H1 (cell line): Measurements from ENCODE around the gene MT2A. TPM values are rescaled to one million over a fixed set of nuclear protein-coding genes. Genes with fewer than 3 reads are reported as not detected.
A peak's percentile ranks its signal among the peaks of the same experiment; 100 is the strongest.

Experiments used
- CTCF ChIA-PET: fragments of 300-600 bp; sonication (Branson Sonifier 250); formaldehyde crosslinking; loops from one replicate; lab custom pipeline; 2021; ENCODE audit not compliant: partially characterized antibody; lab: Charles Lee
- POLR2A ChIA-PET: fragments of 300-600 bp; sonication (Branson Sonifier 250); formaldehyde crosslinking; loops from one replicate; lab custom pipeline; 2021; ENCODE audit warnings: inconsistent platforms; ENCODE audit not compliant: partially characterized antibody; lab: Charles Lee
- DNase-seq, 2 experiments: peaks; one replicate each; pipeline versions ENCODE4 v3.0.0 to v3.0.0-alpha.2; 2010 to 2022; ENCODE audit warnings: low spot score in 2 of 2, low read depth in 1 of 2, mixed read lengths in 1 of 2
- FAIRE-seq: peaks from 2 replicates; lab custom pipeline; 2011; peaks lifted over from hg19 to GRCh38; lab: Jason Lieb, UNC
- H2AFZ ChIP-seq: 2 replicates; pipeline ENCODE4 v1.8.1; 2012; ENCODE audit warnings: low read length, inconsistent platforms
- H2AK5ac ChIP-seq: 2 replicates; pipeline ENCODE4 v1.6.1; 2013; ENCODE audit warnings: low read depth, low read length
- H2BK120ac ChIP-seq: replicated peaks from 2 replicates; pipeline ENCODE3; 2013; ENCODE audit warnings: low read depth, low read length, inconsistent platforms
- H2BK12ac ChIP-seq: 2 replicates; pipeline ENCODE4 v1.6.1; 2013; ENCODE audit warnings: low read depth, low read length
- H2BK15ac ChIP-seq: 2 replicates; pipeline ENCODE4 v1.6.1; 2013; ENCODE audit warnings: low read length
- H2BK20ac ChIP-seq: 2 replicates; pipeline ENCODE4 v1.6.1; 2013; ENCODE audit warnings: low read length
- H2BK5ac ChIP-seq: 2 replicates; pipeline ENCODE4 v1.6.1; 2013; ENCODE audit warnings: low read depth, low read length
- H3K14ac ChIP-seq: 2 replicates; pipeline ENCODE4 v1.6.1; 2013; ENCODE audit warnings: inconsistent platforms; ENCODE audit not compliant: insufficient read length
- H3K18ac ChIP-seq: 2 replicates; pipeline ENCODE4 v1.6.1; 2013; ENCODE audit warnings: low read length; ENCODE audit errors: extremely low read depth
- H3K23ac ChIP-seq: 2 replicates; pipeline ENCODE4 v1.6.1; 2013; ENCODE audit warnings: inconsistent platforms; ENCODE audit not compliant: insufficient read length
- H3K23me2 ChIP-seq: 2 replicates; pipeline ENCODE4 v1.6.1; 2013; ENCODE audit warnings: low read depth, low read length
- H3K27ac ChIP-seq: 2 replicates; pipeline ENCODE4 v1.6.1; 2011; ENCODE audit warnings: low read depth, low read length, inconsistent platforms
- H3K27me3 ChIP-seq, 4 experiments: replicated peaks in 1 of 4; 1 replicate in 1 of 4; 2 replicates in 3 of 4; pipeline versions ENCODE4 v1.6.1 to v1.8.1; 2011 to 2013; ENCODE audit warnings: low read length in 3 of 4, mild to moderate bottlenecking in 3 of 4, inconsistent platforms in 2 of 4, mixed read lengths in 2 of 4, moderate library complexity in 1 of 4; ENCODE audit not compliant: control insufficient read depth in 3 of 4, insufficient read depth in 3 of 4; ENCODE audit errors: extremely low read depth in 1 of 4
- H3K36me3 ChIP-seq, 4 experiments: 2 replicates each; pipeline versions ENCODE4 v1.6.1 to v1.8.1; 2011 to 2013; ENCODE audit warnings: mild to moderate bottlenecking in 4 of 4, low read length in 3 of 4, moderate library complexity in 2 of 4, control low read depth in 1 of 4, inconsistent platforms in 1 of 4; ENCODE audit not compliant: insufficient read depth in 4 of 4, control insufficient read depth in 2 of 4
- H3K4ac ChIP-seq: replicated peaks from 2 replicates; pipeline ENCODE3; 2013; ENCODE audit warnings: low read length, low read depth, mixed read lengths, inconsistent platforms; ENCODE audit not compliant: insufficient read length
- H3K4me1 ChIP-seq, 4 experiments: replicated peaks in 1 of 4; 1 replicate in 1 of 4; 2 replicates in 3 of 4; pipeline versions ENCODE4 v1.6.1 to v1.8.1; 2011 to 2013; ENCODE audit warnings: low read length in 3 of 4, inconsistent platforms in 2 of 4, mixed read lengths in 1 of 4; ENCODE audit not compliant: insufficient read depth in 4 of 4, control insufficient read depth in 3 of 4
- H3K4me2 ChIP-seq, 2 experiments: 2 replicates each; pipeline versions ENCODE4 v1.6.1 to v1.8.1; 2011 to 2013; ENCODE audit warnings: low read depth in 2 of 2, low read length in 2 of 2, control low read depth in 1 of 2, inconsistent platforms in 1 of 2, mild to moderate bottlenecking in 1 of 2; ENCODE audit not compliant: insufficient read depth in 1 of 2
- H3K4me3 ChIP-seq, 4 experiments: fragments of 200-600, 300-600 bp in 1 of 4; sonication (generic), shearing (Covaris generic), sonication (Bioruptor Twin) in 1 of 4; 2 replicates each; pipeline versions ENCODE4 v1.5.1 to v1.8.1; 2011 to 2016; ENCODE audit warnings: low read length in 4 of 4, low read depth in 3 of 4, control low read depth in 2 of 4, inconsistent platforms in 2 of 4, mild to moderate bottlenecking in 2 of 4, mixed read lengths in 1 of 4, moderate library complexity in 1 of 4; ENCODE audit not compliant: insufficient read depth in 2 of 4; ENCODE audit errors: extremely low read depth in 1 of 4
- H3K56ac ChIP-seq: replicated peaks from 2 replicates; pipeline ENCODE3; 2013; ENCODE audit warnings: low read depth, mild to moderate bottlenecking, mixed read lengths, low read length, inconsistent platforms; ENCODE audit not compliant: insufficient read length
- H3K79me1 ChIP-seq: 2 replicates; pipeline ENCODE4 v1.6.1; 2013; ENCODE audit warnings: low read depth, low read length, control low read depth
- H3K79me2 ChIP-seq, 2 experiments: 2 replicates each; pipeline versions ENCODE4 v1.6.1 to v1.8.1; 2012 to 2013; ENCODE audit warnings: low read length in 2 of 2, mild to moderate bottlenecking in 2 of 2, inconsistent platforms in 1 of 2; ENCODE audit not compliant: insufficient read depth in 2 of 2, control insufficient read depth in 1 of 2
- H3K9ac ChIP-seq, 4 experiments: replicated peaks in 1 of 4; 1 replicate in 1 of 4; 2 replicates in 3 of 4; pipeline versions ENCODE4 v1.6.1 to v1.8.1; 2011 to 2013; ENCODE audit warnings: low read depth in 3 of 4, low read length in 3 of 4, control low read depth in 2 of 4, mild to moderate bottlenecking in 2 of 4, moderate library complexity in 2 of 4, inconsistent platforms in 1 of 4; ENCODE audit errors: extremely low read depth in 1 of 4
- H3K9me3 ChIP-seq, 2 experiments: 2 replicates each; pipeline versions ENCODE4 v1.6.1 to v1.8.1; 2012 to 2013; ENCODE audit warnings: mild to moderate bottlenecking in 2 of 2, moderate library complexity in 2 of 2, control low read depth in 1 of 2, inconsistent platforms in 1 of 2, low read depth in 1 of 2, low read length in 1 of 2, mixed read lengths in 1 of 2; ENCODE audit not compliant: insufficient read depth in 2 of 2
- H4K20me1 ChIP-seq, 2 experiments: replicated peaks in 1 of 2; 2 replicates each; pipeline versions ENCODE3 to v1.8.1; 2011 to 2013; ENCODE audit warnings: inconsistent platforms in 2 of 2, low read length in 2 of 2, mild to moderate bottlenecking in 1 of 2; ENCODE audit not compliant: insufficient read depth in 2 of 2, control insufficient read depth in 1 of 2
- H4K5ac ChIP-seq: 2 replicates; pipeline ENCODE4 v1.6.1; 2013; ENCODE audit warnings: low read length, low read depth, mixed read lengths, inconsistent platforms; ENCODE audit not compliant: insufficient read length
- H4K8ac ChIP-seq: 2 replicates; pipeline ENCODE4 v1.8.0; 2013; ENCODE audit warnings: mild to moderate bottlenecking, moderate library complexity, low read length, inconsistent platforms; ENCODE audit not compliant: insufficient read depth; ENCODE audit errors: extremely low read depth
- H4K91ac ChIP-seq: replicated peaks from 2 replicates; pipeline ENCODE3; 2013; ENCODE audit warnings: low read length, mixed read lengths, inconsistent platforms; ENCODE audit not compliant: insufficient read length
- E2F6 ChIP-seq: IDR thresholded peaks from 2 replicates; pipeline ENCODE4 v1.6.1; 2012; ENCODE audit warnings: inconsistent platforms
- GABPA ChIP-seq: IDR thresholded peaks from 2 replicates; pipeline ENCODE4 v1.6.1; 2011; ENCODE audit warnings: mild to moderate bottlenecking, low read length, moderate library complexity, borderline replicate concordance; ENCODE audit not compliant: insufficient read depth
- HDAC6 ChIP-seq: IDR thresholded peaks from one replicate; pipeline ENCODE4 v1.7.1; 2012; ENCODE audit warnings: low read depth, mild to moderate bottlenecking, inconsistent platforms, low read length, moderate library complexity
- WGBS, 2 experiments: shearing (Covaris generic) in 1 of 2; methylation state at CpG; one replicate each; pipeline versions ENCODE4 v1.1.6 to v1.1.7; 2013 to 2015; ENCODE audit warnings: low lambda C conversion rate in 2 of 2, mixed read lengths in 2 of 2, inconsistent platforms in 1 of 2, low coverage in 1 of 2, missing lambda C conversion rate in 1 of 2; ENCODE audit not compliant: insufficient replicate concordance in 2 of 2, insufficient coverage in 1 of 2, insufficient read length in 1 of 2; ENCODE audit errors: extremely low coverage in 1 of 2, missing lambda C conversion rate in 1 of 2; 5-methylcytosine and 5-hydroxymethylcytosine counted together
- polyA plus RNA-seq, 7 experiments: library from polyadenylated mRNA; depleted of rRNA in 3 of 7; stranded (reverse) in 5 of 7; unstranded in 2 of 7; fragments of >200 nt in 5 of 7; fragments of 200-250 nt in 2 of 7; gene quantifications; 1 replicate in 5 of 7; 2 replicates in 1 of 7; 4 replicates in 1 of 7; pipeline versions ENCODE4 v1.2.1 to v1.2.3, GENCODE V29; 2011 to 2013; ENCODE audit warnings: missing spikeins in 2 of 7, mixed read lengths in 2 of 7
- total RNA-seq: library from RNA; stranded (reverse); fragmentation: NEBNext Ultra II Directional; extraction: Animal tissue kit (Norgen Biotek cat#: 25700); gene quantifications from 2 replicates; pipeline ENCODE4 v1.2.1, GENCODE V29; 2021

The MT2A gene
- total and polyA plus RNA-seq, 2 of the 8 experiments (the other 6 are each of a cell fraction or from before 2014, with no cell fraction given) = 9.5 to 30.1 TPM

- no peak overlapping the region for H2BK5ac ChIP-seq
- FAIRE-seq (no peak), DNase-seq (no peak)
- H4K5ac ChIP-seq = no peak overlapping the region
- no peak overlapping the region for H3K56ac ChIP-seq
- POLR2A ChIA-PET = interaction anchor here (1.3 to 8.0 kb wide), 3 partner anchors 14 to 66 kb away, joined by 4 to 66 read pairs (median 5); partner anchors contain the start of gene MT1E
- H2BK120ac ChIP-seq = no peak overlapping the region
- no peak overlapping the region; a peak in 1 of 4 replicates for H3K4me2 ChIP-seq
- H3K18ac ChIP-seq = no peak overlapping the region
- no peak overlapping the region for H4K91ac ChIP-seq
- TF ChIP-seq HDAC6 = no peak
- no peak for TF ChIP-seq GABPA
- TF ChIP-seq E2F6 = no peak
- H3K36me3 ChIP-seq = no peaks in the 10 kb centered on the region
- H3K4me1 ChIP-seq = peaks cover 7 to 21% (median 10%) of the 10 kb centered on the region in 4 experiments
- H2BK20ac ChIP-seq = no peak overlapping the region
- H2AFZ ChIP-seq = no peak overlapping the region
- no peak overlapping the region for H3K27ac ChIP-seq
- H2BK12ac ChIP-seq = peak overlapping the region; percentile 63; the same call in 1 of the 2 replicates
- H3K23ac ChIP-seq = no peak overlapping the region
- H3K79me2 ChIP-seq = no peaks in the 10 kb centered on the region
- no peaks in the 10 kb centered on the region for H3K9me3 ChIP-seq
- H3K23me2 ChIP-seq = peaks cover 11% of the 10 kb centered on the region; the same call in 1 of the 2 replicates
- WGBS, 2 experiments = 84% methylated on average over 2 of the region's 2 CpGs; no CpG with 5 or more reads in 1 of the 2 experiments
- no peaks in the 10 kb centered on the region for H3K79me1 ChIP-seq
- peaks cover 0 to 2% of the 10 kb centered on the region in 2 experiments for H4K20me1 ChIP-seq
- peaks cover 27 to 75% (median 67%) of the 10 kb centered on the region in 4 experiments for H3K27me3 ChIP-seq
- H3K4me3 ChIP-seq = no peak overlapping the region
- no peak overlapping the region for H3K4ac ChIP-seq
- H4K8ac ChIP-seq = peak overlapping the region; percentile 35; the same call in 1 of the 2 replicates
- no peak overlapping the region for H3K9ac ChIP-seq
- no peak overlapping the region for H2AK5ac ChIP-seq
- H2BK15ac ChIP-seq = 0 out of 2 replicates have a peak overlapping the region, but pooled peaks have one; percentile 9
- no peak overlapping the region for H3K14ac ChIP-seq
- CTCF ChIA-PET = interaction anchor here (1.0 to 2.1 kb wide), 5 partner anchors 10 to 91 kb away, joined by 3 to 12 read pairs (median 3); no protein-coding TSS in a partner anchor
Measured at GRCh38 chr16:56611281-56611833, 3.0 kb downstream of the MT2A start.
